Stimulated activated CD4-positive, alpha-beta T cell treated with anti-CD3 and anti-CD28 coated beads, Interleukin-15, amount 100 ng/mL, for 24 hours (primary cell): ENCODE data around the gene AGBL1.
A peak's percentile ranks its signal among the peaks of the same experiment; 100 is the strongest.

Source experiments
- DNase-seq: peaks from one replicate; pipeline ENCODE4 v3.0.0-alpha.2; 2020

AGBL1 gene

GRCh38 chr15:86756688-86757087 is 677.0 kb downstream of the AGBL1 start:
- no peak for DNase-seq

- no peak for DNase-seq
Observed at GRCh38 chr15:86759800-86760523, 680.3 kb downstream of the AGBL1 start.

DNA sequence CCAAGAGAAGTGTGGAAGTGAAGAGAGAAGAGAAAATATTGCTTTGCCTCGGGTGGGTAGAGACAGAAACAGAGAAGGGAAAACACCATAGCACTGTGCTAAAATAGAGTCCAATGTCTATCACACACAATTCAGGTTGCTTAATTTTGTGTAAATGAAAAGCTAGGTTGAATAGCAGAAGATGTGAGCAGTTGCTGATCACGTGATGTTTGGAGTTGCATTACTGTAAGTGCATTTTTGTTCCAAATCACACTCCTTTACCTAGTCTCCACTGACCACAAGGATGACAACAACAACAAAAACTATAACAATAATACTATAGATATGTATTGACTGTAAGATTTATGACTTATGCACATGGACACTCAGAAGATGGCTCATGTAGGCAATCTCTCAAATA is 683.2 kb downstream of the AGBL1 start:
- DNase-seq, result no peak

- DNase-seq, result no peak
Observed at GRCh38 chr15:86764021-86764420, 684.4 kb downstream of the AGBL1 start.

- no peak for DNase-seq
Observed at GRCh38 chr15:86765281-86765680, 685.6 kb downstream of the AGBL1 start.

DNA sequence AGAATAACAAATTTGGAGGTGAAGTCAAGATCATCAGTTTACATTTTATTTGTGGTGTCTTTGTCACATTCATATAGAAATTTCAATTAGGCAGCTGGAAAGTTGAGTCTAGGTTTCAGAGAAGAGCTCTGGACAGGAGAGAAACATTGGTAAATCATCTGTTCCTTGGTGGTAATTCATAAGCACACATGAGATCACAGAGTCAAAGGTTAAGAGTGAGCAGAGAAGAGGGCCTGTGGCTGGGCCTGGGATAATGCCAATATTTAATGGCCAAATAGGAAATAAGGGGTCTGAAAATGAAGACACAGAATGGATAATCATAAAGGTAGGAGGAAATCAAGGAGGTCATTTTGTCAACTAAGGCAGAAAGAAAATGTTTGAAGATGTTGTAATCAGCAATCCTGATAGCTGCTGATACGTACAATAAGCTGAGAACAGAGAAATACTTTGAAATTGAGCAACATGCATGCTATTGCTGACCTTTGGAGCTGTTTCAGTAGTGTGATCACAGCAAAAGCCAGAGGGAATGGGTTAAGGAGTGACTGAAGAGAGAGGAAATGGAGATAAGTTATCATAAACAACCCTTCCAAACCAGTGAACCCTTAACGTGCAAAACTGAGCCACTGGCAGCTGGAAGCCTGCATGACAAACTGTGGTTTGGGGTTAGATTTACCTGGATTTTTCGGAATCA is 692.8 kb downstream of the AGBL1 start:
- no peak for DNase-seq

GRCh38 chr15:86773736-86774135 is 694.1 kb downstream of the AGBL1 start:
- DNase-seq, result no peak

- no peak for DNase-seq
Observed at GRCh38 chr15:86776145-86776544, 696.5 kb downstream of the AGBL1 start.

DNA sequence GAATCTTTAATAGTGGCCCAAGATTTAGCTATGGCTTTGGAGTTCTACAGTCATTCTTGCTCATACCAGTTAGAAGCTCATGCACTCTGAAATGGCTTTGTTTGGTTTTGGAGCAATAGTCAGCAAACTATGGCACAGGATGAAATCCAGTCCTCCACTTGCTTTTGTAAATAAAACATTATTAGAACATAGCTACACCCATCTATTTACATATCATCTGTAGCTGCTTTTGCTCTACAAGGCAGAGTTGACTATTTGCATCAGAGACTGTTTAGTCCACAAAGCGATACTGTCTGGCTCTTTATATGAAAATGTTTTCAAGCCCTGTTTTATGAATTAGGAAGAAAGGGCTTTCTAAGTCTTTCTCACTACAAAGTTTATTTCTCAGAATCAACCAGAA is 716.9 kb downstream of the AGBL1 start:
- no peak for DNase-seq

- no peak for DNase-seq
Observed at GRCh38 chr15:86797135-86797534, 717.5 kb downstream of the AGBL1 start.

GRCh38 chr15:86799226-86799625 is 719.6 kb downstream of the AGBL1 start:
- DNase-seq, result no peak

DNA sequence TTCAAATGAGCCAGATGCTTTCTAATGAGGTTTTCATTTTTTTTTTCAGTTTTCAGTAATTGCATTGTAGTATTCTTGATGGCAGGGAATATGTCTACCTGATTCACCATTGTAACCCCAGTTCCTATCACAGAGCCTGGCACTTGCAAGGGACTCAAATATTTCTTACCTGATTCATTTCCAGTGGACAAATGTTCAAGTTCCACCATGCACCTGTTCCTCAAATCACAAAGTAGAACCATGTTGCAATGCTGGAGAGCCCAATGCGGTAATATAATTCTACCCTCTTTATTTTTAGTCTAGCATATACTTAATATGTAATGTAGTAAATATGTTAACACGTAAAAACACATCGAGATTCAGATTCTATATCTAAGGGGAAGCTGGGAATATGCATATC is 722.6 kb downstream of the AGBL1 start:
- DNase-seq, result no peak

- DNase-seq, result no peak
Observed at GRCh38 chr15:86804406-86804805, 724.7 kb downstream of the AGBL1 start.

DNA sequence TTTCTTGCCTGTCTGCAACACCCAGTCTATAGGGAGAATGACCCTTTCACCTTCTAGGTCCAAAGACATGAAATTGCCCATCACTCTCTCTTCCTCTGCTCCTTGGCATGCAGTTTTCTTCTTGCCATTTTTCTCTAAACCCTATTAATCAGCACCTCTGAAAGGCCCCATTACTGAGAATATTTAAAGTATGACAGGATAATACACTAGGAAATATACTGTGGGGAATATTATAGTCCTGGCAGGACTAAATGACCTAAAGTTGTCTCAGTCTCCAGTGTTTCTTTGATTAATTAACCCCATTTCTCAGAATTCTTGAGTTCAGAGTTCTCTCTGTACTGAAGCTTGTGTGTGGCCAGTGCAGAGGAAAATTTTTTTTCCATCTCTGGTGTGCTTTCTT is 730.7 kb downstream of the AGBL1 start:
- no peak for DNase-seq

DNA sequence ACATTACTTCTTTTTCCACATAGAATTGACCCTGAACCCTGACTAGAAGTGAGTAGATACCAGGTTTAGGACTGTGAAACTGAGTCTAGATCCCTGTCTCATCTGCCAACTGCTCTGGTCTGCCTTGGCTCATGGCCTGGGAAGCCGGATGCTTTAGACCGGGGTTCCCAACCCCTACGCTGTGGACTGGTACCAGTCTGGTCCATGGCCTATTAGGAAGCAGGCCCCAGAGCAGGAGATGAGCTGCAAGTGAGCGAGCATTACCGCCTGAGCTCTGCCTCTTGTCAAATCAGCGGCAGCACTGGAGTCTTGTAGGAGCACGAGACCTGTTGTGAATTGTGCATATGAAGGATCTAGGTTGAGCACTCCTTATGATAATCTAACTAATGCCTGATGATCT is 734.2 kb downstream of the AGBL1 start:
- no peak for DNase-seq

- DNase-seq, result no peak
Observed at GRCh38 chr15:86829245-86829644, 749.6 kb downstream of the AGBL1 start.

DNA sequence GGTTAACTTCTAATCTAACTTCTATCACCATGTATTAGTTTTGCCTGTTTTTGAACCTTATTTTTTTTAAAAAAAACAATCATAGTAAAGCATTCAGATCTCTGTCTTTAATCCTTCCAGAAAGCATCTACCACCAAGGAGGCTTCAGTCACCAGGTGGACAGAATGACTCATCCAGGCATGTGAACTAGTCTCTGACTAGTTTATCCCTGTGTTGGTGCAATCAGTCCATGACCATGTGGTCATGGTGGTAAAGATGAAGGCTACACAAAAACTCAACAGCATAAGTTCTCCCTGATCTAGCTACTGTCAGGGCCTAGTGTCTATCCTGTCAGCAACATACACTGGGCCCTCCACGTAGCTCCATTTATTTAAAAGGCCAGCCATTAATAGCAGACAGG is 750.6 kb downstream of the AGBL1 start:
- DNase-seq, result peak; percentile 4

GRCh38 chr15:86833595-86833994 is 753.9 kb downstream of the AGBL1 start:
- DNase-seq, result no peak

GRCh38 chr15:86834115-86834863 is 754.6 kb downstream of the AGBL1 start:
- DNase-seq, result no peak

GRCh38 chr15:86837294-86838061 is 757.8 kb downstream of the AGBL1 start:
- DNase-seq, result no peak

DNA sequence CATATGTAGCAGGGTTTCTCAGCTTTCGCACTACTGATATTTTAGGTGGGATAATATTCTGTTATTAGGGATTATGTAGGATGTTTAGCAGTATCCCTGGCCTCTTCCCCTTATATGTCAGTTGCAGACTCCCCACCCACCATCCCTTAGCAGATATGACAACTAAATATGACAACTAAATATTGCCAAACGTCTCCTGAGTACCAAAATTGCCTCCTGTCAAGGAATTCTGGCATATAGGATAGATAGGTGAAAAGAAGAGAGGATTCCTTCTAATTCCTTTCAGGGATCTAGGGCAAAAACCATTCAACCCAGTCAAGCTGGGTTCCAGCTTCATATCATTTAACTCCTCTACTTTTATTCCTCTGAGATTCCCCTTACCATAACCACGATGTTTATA is 759.8 kb downstream of the AGBL1 start:
- no peak for DNase-seq

GRCh38 chr15:86840996-86841395 is 761.3 kb downstream of the AGBL1 start:
- no peak for DNase-seq

DNA sequence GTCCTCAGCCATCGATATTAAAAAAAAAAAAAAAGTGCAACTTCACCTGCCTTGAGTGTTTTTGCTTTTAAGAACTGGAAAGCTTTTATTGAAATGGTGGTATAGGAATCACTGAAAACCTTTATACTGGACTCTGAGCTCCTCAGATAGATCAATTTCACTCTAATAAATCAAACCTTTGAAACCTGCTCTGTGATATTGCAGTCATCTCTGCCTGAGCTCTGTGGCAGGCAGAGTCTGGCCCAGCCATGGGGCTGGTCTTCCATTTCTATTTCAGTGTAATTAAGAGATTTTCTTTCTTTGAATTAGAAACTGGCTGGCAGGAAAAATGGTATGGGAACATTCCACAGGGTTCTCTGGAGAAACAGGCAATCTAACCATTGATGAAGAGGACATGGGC is 762.5 kb downstream of the AGBL1 start:
- DNase-seq, result no peak
